GM21619 (cell line): ENCODE data around the gene HAPLN2.
"Not testable (repeated sequence)": the region's sequence is repeated elsewhere in the genome, so short reads cannot be mapped to it uniquely, and the experiment has no call there.

ENCODE experiments used
- ATAC-seq: cut with Tn5 transposase; IDR thresholded peaks from one replicate; pipeline ENCODE4 v1.9.1; 2021; ENCODE audit not compliant: unreplicated experiment

Gene HAPLN2

GRCh38 chr1:156616463-156616862 lies 2.8 kb upstream of the HAPLN2 start:
- no peak for ATAC-seq

- no peak for ATAC-seq
Measured at GRCh38 chr1:156619582-156619955, 354 bp downstream of the HAPLN2 start.

- ATAC-seq, result no peak
Measured at GRCh38 chr1:156622581-156623297, 3.5 kb downstream of the HAPLN2 start.

- ATAC-seq, result no peak
Measured at GRCh38 chr1:156623946-156624813, 5.0 kb downstream of the HAPLN2 start.

- ATAC-seq, result no peak
Measured at GRCh38 chr1:156624814-156625435, 5.7 kb downstream of the HAPLN2 start.

GRCh38 chr1:156625436-156626078 lies 6.3 kb downstream of the HAPLN2 start:
- ATAC-seq, result no peak

- ATAC-seq, result no peak
Measured at GRCh38 chr1:156626079-156626438, 6.8 kb downstream of the HAPLN2 start.

- no peak for ATAC-seq
Measured at GRCh38 chr1:156627313-156627880, 8.2 kb downstream of the HAPLN2 start.

GRCh38 chr1:156629823-156630449 lies 10.7 kb downstream of the HAPLN2 start:
- no peak for ATAC-seq

GRCh38 chr1:156631152-156631551 lies 11.9 kb downstream of the HAPLN2 start:
- ATAC-seq, result not testable (repeated sequence)

GRCh38 chr1:156632355-156632754 lies 13.1 kb downstream of the HAPLN2 start:
- no peak for ATAC-seq

GRCh38 chr1:156638189-156638985 lies 19.2 kb downstream of the HAPLN2 start:
- ATAC-seq, result no peak

- no peak for ATAC-seq
Measured at GRCh38 chr1:156639601-156640101, 20.4 kb downstream of the HAPLN2 start.

- ATAC-seq, result no peak
Measured at GRCh38 chr1:156640842-156641706, 21.9 kb downstream of the HAPLN2 start.

- no peak for ATAC-seq
Measured at GRCh38 chr1:156641761-156642264, 22.6 kb downstream of the HAPLN2 start, which contains the start of gene BCAN. Gene BCAN, plus strand, starts transcription at chr1:156642117. Its CDS starts 3,938 bp downstream, at chr1:156646055.

GRCh38 chr1:156642265-156643048 lies 23.2 kb downstream of the HAPLN2 start:
- ATAC-seq, result no peak

GRCh38 chr1:156643049-156643777 lies 24.0 kb downstream of the HAPLN2 start:
- ATAC-seq, result no peak
